ENCODE data around the gene ANKRD37.

The ANKRD37 gene

DNA sequence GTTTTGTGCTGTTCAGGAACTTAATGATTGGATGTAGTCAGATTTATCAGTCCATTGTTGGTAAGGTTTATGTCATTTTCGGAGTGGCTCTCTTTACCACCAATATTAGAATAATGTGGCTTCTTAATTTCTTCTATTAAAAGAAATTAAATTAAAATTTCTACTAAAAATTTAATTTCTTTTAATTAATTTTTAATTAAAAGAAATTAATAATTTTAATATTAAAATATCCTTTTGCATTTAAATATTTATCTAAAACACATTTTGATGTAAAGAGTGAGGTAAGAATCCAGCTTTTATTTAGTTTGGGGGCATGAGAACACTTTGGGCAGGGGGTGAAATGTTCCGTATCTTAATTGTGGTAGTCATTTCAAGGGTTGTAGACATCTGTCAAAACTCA is 44.8 kb downstream of the ANKRD37 start:
- no peaks in the 10 kb centered on the region for H3K4me1 ChIP-seq (ENCODE audit: control insufficient read depth in 1 of 2, insufficient read depth in 2 of 2, low read length in 2 of 2)
- H3K4me3 ChIP-seq (ENCODE audit: low read depth in 1 of 2, low read length in 2 of 2): no peak overlapping the region
- no peaks in the 10 kb centered on the region for H3K9me3 ChIP-seq (ENCODE audit: control insufficient read depth in 1 of 2, low read length in 2 of 2)
- H3K27me3 ChIP-seq (ENCODE audit: control insufficient read depth in 1 of 2, insufficient read depth in 2 of 2, low read length in 2 of 2): no peaks in the 10 kb centered on the region
- no peak overlapping the region for H3K9ac ChIP-seq (ENCODE audit: low read depth in 1 of 2, low read length in 2 of 2)
- no peak overlapping the region for H3K27ac ChIP-seq (ENCODE audit: low read depth, low read length)
- H3K36me3 ChIP-seq (ENCODE audit: control insufficient read depth in 1 of 2, insufficient read depth in 2 of 2, low read length in 2 of 2): no peaks in the 10 kb centered on the region

DNA sequence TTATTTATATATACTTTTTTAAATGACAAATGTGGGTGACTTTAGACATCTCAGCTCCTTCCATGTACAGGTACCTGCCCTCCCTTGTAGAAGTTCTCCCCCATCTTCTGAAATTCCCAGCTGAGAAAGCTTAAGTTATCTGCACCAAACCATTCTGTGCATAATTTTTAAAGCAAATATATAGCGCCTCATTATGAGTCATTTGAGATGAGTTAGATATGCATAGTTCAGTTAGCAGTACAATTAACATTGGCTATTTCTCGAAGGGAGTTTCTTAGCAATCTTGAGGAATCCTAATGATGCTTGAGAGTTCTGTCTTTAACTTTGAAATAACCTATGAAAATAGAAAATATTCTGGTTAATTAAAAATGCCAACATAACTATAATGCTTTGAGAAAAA is 48.6 kb downstream of the ANKRD37 start:
- Histone ChIP-seq H3K27ac (ENCODE audit: low read depth, low read length) (no peak overlapping the region), H3K27me3 (ENCODE audit: control insufficient read depth in 1 of 2, insufficient read depth in 2 of 2, low read length in 2 of 2) (no peaks in the 10 kb centered on the region), H3K4me1 (ENCODE audit: control insufficient read depth in 1 of 2, insufficient read depth in 2 of 2, low read length in 2 of 2) (no peaks in the 10 kb centered on the region), H3K4me3 (ENCODE audit: low read depth in 1 of 2, low read length in 2 of 2) (no peak overlapping the region), H3K9me3 (ENCODE audit: control insufficient read depth in 1 of 2, low read length in 2 of 2) (no peaks in the 10 kb centered on the region), H3K36me3 (ENCODE audit: control insufficient read depth in 1 of 2, insufficient read depth in 2 of 2, low read length in 2 of 2) (no peaks in the 10 kb centered on the region), H3K9ac (ENCODE audit: low read depth in 1 of 2, low read length in 2 of 2) (no peak overlapping the region)

Measured in duodenal mucosa (tissue), 2 donors.